Right renal pelvis (tissue), 4 donors: ENCODE measurements around the gene TMEM54. TPM values are rescaled to one million over a fixed set of nuclear protein-coding genes. Genes with fewer than 3 reads are reported as not detected.
"Not testable (repeated sequence)": the region's sequence is repeated elsewhere in the genome, so short reads cannot be mapped to it uniquely, and the experiment has no call there.

Experiments used
- DNase-seq, 4 donors: peaks; one replicate each; pipeline ENCODE4 v3.0.0-alpha.2; 2013; ENCODE audit warnings: low read depth in 4 of 4, low spot score in 3 of 4, missing footprints in 1 of 4
- polyA plus RNA-seq, 4 donors: library from polyadenylated mRNA; unstranded; fragments of 120-200 nt; gene quantifications; one replicate each; pipeline ENCODE4 v1.2.1, GENCODE V29; 2013; ENCODE audit not compliant: insufficient read length in 4 of 4

TMEM54 gene
- polyA plus RNA-seq, 4 donors = 7.5 to 11.6 (median 9.1) TPM

DNA sequence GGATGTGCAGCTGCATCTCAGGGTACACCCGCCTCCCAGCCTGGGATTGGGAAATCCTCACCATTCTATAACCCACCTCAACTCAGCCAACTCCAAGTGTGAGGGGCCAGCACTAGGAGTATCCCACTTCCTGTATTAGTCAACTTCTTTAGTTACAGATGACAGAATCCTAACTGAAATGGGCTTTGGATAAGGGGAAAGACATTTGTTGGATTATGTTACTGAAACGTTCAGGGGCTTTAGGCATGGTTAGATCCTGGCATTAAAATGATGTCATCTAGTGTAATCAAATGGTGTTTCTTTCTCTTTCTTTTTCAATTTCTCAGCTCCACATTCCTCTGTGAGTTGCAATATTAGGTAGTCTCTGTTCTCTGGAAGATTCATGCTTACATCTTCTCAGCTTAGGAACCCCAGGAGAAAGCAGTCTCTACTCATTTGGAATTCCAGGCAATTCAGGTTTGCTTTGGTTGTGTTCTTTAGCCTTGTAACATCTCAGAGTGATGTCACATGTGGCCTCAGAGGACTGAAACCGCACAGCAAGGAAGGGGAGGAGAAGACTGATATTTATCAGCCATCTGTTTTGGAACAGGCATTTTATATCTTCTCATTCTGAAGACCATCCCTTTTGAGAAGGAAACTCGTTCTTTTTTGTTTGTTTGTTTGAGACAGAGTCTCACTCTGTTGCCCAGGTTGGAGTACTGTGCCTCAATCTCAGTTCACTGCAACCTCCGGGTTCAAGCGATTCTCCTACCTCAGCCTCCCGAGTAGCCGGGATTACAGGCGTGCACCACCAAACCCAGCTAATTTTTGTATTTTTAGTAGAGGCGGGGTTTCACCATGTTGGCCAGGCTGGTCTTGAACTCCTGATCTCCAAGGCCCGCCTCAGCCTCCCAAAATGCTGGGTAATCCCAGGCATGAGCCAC, 18.9 kb upstream of the TMEM54 start:
- no peak for DNase-seq

DNA sequence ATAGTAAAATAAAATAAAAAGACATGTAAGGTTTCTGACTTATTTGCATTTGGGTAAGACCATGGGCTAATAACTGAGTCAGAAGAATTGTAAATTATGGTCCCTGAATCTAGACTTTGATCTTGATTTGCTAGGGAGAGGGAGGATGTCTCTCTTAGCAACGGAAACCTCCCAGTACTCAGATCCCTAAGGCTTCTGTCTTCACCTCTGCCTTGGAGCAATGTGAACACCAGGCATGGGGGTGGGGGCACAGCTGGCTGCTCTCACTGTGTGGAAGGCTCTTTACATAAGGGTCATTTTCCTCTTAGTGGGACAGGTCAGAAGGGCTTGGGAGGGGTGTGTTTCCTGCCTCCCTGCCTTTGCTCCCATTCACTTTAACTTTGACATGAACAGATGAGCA, 17.0 kb upstream of the TMEM54 start:
- no peak for DNase-seq

DNA sequence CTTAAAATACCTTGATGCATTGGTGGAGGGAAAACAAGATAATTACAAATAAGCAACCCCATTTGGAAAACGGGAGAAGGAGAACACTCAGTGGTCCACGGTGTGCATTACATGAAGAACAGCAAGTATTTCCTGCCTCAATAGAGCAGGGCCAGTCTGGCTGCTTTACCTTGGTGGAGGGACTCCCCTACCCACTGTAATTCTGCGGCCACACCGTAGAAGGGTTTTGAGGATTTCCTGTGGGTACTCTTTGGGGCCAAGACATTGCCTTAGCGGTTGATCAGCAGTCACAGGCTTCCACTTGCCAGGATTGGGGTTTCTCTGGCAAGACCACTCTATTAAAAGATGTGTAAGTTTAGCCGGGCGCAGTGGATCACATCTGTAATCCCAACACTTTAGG, 16.3 kb upstream of the TMEM54 start:
- DNase-seq = no peak

DNA sequence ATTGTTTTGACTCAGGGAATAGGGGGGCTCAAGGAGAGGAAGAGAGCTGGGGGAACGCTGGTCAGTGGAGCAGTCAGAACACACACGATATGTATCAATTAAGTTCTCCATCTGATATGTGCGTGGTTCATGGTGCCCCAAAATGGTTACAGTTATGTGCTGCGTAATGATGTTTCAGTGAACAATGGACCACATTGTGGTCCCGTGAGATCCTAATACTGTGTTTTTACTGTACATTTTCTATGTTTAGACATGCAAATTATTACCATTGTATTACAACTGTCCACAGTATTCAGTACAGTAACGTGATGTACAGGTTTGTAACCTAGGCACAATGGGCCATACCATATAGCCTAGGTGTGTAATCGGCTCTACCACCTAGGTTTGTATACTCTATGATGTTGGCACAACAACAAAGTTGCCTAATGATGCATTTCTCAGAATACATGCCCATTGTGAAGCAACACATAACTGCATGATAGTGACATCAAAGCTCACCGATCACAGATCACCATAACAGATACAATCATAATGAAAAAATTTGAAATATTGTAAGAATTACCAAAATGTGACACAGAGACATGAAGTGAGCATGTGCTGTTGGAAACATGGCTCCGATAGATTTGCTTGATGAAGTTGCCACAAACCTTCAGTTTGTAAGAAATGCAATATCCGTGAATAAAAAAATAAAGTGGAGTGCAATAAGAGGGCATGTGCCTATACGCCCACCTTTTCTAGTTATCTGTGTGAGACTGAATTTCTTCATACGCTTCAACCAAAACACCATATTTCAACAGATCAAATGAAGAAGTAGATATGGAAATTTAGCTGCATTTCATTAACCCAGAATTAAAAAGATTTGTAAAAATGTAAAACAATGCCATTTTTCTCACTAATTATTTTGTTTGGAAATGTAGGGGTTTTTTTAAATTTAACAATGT, 14.8 kb upstream of the TMEM54 start:
- DNase-seq = no peak

DNA sequence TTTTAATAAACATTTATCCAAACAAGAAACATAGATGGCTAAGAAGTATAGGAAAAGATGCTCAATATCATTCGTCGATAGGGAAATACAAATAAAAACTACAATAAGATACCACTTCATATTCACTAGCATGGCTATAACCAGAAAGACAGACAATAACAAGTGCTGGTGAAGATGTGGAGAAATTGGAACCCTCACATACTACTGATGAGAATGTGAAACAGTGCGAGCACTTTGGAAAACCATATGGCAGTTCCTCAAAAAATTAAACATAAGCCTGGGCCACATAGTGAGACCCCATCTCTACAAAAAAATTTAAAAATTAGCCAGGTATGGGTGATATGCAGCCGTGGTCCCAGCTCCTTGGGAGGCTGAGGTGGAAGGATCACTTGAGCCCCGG, 9.1 kb upstream of the TMEM54 start:
- DNase-seq = no peak

DNA sequence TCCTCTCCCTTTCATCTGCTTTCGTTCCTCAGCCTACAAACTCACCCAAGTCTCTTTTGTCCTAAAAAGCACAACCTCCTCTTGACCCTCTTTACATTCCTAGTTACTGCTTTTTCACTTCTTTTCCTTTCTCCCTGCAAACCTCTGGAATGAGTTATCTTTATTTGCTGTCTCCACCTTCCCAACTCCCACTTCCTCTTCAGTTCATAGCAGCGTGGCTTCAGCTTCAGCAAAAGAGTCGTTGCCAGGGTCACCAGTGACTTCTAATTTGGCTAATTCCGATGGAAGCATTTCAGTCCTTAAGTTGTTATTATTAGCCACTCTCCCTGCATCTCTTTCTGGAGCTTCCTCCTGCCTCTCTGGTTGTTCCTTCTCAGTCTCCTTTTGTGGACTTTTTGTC, 6.2 kb upstream of the TMEM54 start:
- no peak for DNase-seq

DNA sequence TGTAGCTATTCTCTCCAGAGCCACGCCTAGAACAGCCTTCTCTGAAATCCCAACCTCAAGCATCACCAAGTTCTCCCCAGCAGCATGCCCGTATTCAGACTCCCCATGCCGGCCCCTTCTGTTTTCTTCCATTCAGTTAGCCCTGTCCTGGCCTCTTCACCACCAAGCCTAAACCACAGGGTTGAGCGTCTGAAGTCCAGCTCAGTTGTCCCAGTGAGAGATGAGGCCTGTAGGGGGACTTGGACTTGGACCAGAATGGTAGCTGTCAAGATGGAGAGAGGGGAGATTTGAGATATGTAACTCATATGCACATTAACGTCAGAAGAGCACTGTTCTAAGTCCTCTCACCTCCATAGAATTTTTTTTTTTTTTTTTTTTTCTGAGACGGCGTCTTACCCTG, 5.5 kb upstream of the TMEM54 start:
- DNase-seq = no peak

DNA sequence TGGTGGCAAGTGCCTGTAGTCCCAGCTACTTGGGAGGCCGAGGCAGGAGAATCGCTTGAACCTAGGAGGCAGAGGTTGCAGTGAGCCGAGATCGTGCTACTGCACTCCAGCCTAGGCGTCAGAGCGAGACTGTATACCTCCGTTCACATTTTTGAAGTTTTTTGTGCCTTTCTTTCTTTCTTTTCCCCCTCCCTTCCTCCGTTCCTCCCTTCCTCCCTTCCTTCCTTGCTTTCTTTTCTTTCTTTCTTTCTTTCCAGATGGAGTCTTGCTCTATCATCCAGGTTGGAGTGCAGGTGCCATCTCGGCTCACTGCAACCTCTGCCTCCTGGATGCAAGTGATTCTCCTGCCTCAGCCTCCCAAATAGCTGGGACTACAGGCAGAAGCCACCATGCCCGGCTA, 4.4 kb upstream of the TMEM54 start:
- DNase-seq = not testable (repeated sequence)

DNA sequence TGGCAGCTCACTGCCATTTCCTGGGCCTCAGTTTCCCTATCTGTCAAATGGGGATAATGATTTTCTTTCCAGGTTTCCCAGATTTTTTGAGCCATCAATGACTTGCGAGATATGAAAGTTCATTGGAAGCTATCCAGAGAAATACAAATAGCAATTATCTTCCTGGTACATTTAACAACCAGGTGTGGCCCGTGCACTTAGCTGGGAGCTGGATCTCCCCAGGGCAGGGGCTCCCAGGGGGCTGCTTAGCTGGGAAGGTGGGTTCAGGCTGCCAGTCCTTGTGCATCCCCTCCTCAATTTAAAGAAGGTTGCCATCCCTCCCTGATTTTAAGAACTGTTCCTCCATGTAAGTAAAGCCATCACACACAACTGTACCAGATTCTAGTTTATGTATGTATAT, 3.6 kb upstream of the TMEM54 start:
- no peak for DNase-seq

DNA sequence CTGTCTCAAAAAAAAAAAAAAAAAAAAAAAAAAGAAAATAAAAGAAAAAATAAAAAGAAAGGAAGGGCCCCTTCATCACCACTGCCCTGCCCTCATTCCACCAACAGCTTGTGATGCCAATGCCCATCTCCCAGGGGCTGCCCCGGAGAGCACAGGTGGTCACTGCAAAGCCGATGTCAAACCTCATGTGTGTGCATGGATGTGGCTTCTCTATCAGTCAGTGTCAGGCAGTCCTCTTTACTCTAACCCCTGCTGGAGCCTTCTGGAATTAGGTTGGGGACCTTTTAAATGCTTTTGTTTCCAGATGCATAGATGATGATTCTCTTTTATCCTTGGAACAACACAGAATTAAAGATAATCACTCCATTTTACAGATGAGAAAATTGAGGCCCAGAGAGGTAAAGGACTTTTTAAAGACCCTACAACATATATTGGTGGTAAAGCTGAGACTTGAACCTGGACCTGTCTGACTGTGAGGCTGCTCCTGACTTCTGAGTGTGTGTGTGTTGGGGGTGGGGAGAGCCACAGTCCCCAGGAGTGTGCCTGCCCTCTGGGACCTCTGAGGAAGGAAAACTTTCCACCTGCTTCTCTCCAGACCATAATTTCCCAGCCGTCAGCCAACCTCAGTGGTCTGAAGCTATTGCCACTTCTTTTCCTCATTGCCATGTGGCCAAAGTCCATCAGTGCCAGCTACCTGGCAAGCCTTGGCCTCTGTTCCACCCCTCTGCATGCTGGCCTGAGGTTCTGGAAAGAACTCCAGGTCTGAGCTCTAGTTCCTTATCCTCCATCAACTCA, 3.0 kb upstream of the TMEM54 start:
- no peak for DNase-seq

DNA sequence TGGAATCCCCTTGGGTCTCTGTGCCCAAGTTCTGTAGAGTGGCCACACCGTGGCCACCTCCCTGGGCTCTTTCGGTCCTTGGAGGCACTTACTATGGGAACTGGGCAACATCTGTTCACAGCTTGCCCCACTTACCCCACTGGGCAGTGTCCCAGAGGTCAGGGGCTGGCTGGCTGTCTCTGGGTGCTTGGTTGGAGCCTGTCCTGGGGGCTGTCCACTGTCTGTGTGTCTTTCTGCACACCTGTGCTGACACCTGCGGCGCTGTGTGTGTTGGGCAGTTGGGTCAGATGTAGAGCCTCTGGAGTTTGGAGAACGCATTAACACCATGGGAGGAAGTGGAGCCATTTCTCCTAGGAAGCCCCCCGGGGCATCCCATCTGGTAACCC, 1.3 kb upstream of the TMEM54 start:
- no peak for DNase-seq

DNA sequence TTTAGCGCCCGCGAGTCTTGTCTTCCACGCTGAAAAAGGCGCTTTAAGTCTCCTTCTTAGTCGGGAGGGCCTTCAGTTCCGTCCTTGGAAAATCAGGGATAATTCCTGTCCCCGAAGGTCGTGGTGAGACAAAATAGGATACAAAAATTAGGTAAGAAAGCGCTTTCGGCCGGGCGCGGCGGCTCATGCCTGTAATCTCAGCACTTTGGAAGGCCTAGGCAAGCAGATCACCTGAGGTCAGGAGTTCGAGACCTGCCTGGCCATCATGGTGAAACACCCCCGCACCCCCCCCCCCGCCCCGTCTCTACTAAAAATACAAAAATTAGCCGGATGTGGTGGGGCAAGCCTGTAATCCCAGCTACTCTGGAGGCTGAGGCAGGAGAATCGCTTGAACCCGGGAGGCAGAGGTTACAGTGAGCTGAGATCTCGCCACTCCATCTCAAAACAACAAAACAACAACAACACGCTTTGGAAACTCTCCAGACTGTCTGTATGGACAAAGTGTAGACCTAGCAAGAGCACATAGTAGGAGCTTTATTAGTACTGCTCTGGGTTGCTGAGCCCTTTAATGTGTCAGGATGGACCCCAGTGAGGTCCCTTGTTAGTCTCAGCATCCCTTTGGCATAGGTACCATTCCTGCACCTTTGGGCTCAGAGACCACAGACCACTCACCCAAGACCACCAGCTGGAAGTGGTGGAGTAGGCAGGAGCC, 790 bp upstream of the TMEM54 start:
- DNase-seq = no peak

DNA sequence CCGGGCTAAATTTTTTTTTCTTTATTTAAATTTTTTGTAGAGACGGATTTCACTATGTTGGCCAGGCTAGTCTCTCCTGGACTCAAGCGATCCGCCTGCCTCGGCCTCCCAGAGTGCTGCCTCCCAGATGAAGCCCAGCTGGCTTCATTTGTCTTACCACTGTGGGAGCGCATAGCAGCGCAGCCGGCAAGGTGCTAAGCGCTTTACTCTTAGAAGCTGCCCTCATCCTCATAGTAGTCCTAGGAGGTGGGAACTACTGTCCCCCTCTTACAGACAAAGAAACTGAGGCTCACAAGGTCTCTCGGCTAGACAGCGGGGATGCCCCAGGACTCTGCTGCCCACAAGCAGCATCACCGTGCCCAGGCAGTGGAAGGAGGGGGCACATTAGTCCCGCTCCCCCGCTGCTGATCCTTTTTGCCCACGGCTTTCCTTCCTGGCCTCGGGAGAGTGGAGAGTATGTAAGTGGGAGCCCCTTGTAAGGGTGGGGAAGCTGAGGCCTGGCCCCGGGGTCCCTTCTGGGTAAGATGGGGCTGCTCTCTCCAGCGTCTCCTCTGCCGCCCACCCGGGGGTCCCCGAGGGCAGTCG, 726 bp downstream of the TMEM54 start:
- DNase-seq = no peak

DNA sequence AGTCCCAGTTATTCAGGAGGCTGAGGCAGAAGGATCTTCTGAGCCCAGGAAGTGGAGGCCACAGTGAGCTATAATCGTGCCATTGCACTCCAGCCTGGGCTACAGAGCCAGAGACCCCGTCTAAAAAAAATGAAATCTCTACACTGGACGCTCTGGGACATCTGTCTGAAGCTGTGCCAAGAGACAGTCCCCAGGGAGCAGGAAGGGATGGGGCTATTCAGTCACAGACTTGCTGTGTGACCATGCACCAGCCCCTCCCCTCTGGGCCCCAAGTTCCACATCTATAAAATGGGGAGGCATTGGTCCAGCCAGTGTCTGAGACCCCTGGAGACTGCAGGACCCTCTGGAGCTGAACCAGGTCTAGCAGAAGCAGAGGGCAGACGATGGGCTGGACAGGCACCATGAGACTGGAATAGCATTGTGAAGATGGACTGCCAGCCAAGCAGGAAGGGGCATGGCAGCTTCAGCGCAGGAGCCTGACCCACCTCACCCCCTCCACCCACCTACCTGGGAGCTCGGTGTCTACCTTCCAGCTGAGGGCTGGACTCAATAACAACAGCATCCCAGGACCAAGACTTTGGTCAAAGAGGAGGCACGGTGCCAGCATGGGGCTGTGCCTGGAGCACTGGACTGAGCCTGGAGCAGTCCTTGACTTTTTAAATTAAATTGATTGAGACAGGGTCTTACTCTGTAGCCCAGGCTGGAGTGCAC, 1.4 kb downstream of the TMEM54 start:
- no peak for DNase-seq

DNA sequence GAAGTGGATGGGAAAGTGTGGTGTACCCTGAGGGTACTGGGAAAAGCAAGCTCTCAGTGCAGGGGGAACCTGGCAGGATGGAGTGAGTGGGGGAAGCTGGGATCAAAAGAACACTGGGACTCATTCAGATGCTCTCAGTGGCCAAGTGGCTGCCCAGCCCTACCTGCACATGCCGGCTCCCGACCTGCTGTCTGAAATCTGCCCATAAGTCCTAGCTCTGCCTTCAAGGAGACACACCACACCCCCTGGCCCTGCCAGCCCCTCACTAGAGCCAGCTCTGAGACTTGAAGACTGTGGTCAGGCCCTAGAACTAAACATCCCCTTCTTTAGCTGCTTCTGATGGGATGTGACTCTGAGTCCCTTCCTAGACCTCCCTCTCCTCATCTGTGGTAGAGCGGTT, 2.2 kb downstream of the TMEM54 start:
- no peak for DNase-seq

DNA sequence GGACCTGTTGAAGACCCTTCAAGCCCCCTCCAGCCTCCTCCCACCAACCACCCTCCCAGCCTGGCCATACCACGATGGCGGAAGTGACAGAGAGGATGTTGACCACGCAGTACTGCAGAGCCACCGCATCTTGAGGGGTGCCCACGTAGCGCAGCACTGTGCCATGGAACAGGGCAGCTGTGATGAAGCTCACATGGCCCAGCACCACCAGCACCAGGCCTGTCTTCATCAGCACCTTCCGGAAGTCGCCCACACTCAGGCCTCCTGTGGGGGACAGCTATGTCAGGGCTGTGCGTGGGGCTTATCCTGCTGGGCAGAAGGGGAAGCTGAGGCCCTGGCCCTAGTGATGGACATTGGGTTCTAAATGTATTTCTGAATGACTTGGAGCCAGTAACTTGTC, 3.1 kb downstream of the TMEM54 start:
- no peak for DNase-seq

DNA sequence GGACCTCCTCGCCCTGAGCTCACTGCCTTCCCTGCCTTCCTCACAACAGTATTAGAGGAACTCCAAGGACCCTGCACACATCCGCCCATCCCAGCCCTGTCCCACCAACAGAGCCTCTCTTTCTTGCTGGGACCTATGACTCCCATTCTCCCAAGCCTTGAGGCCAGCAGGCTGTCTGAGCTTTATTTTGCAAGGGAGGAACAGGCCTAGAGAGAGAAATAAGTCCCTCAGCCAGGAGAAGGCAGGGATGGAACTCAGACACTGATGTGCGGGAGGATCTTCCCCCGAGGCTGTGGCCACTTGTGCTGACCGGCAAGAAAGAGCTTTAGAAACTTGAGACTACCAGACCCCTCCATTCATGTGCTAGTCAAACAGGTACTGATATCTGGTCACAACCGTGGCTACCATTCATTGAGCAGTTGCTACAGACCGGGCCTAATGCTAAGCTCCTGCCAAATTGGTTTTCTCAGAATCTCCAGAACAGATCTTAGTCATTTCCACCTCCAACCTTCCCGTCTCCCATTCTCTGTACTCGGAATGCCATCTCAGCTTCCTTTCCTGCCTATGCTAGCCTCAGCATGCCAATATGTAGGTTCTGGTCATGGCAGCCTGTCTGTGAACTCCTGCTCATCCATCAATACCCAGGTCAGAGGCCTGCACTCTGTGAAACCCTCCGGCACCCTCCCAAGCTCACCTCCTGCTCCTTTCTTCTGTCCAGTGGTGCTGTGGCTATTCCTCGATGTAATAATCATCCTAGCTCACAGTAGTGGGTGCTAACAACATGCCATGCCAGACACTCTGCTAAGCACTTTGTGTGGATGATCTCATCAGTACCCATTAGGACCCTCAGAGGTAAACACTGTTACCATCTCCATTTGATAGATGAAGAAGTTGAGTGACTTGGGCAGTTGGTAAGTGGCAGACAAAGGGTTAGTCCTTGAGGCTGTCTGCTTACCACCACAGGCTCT, 3.8 kb downstream of the TMEM54 start:
- DNase-seq = no peak

DNA sequence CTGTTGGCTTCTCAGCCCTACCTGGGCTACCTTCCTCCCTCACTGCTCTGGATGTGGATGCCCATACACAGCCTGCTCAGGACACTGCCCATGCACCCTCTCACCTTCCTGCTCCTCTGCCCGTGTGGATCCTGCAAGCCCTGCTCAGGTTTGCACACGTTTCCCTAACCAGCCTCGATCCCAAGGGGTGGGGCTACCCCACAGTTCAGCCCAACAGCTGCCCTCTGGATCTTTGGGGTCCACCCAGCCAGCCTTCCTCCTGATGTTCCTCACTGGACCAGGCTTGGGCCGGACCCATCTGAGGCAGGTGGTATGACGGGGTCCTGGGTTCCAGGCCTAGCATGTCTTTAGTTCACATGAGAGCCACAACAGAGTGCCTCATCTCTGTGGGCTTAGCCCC, 4.7 kb downstream of the TMEM54 start:
- DNase-seq = no peak
